Activated CD8-positive, alpha-beta memory T cell treated with anti-CD3 and anti-CD28 coated beads, Interleukin-2, amount 10 ng/mL, durations not matched to agents 7 days and 5 days (primary cell): ENCODE results near the gene GVQW3. TPM values are rescaled to one million over a fixed set of nuclear protein-coding genes. Genes with fewer than 3 reads are reported as not detected.
A peak's percentile ranks its signal among the peaks of the same experiment; 100 is the strongest.

Experiments
- ATAC-seq: fragments of 150-1000 bp; cut with Tn5 transposase; one replicate; pipeline ENCODE4 v1.10.0; 2021; ENCODE audit warnings: moderate library complexity
- CTCF ChIA-PET: fragments of 350-600 bp; sonication (Branson Sonifier 250); formaldehyde crosslinking; loops from one replicate; lab custom pipeline; 2021; ENCODE audit warnings: antibody characterized with exemption; lab: Charles Lee
- DNase-seq: peaks from one replicate; pipeline ENCODE4 v3.0.0-alpha.2; 2020
- H3K27ac Mint-ChIP-seq: one replicate; pipeline ENCODE4 v1.8.0; 2021; ENCODE audit warnings: mild to moderate bottlenecking, mixed read lengths
- H3K27me3 Mint-ChIP-seq: one replicate; pipeline ENCODE4 v1.8.0; 2021; ENCODE audit warnings: mixed read lengths
- H3K36me3 Mint-ChIP-seq: one replicate; pipeline ENCODE4 v1.8.0; 2021; ENCODE audit warnings: mild to moderate bottlenecking, mixed read lengths
- H3K4me1 Mint-ChIP-seq: one replicate; pipeline ENCODE4 v1.8.0; 2021; ENCODE audit warnings: mixed read lengths
- H3K4me3 Mint-ChIP-seq: one replicate; pipeline ENCODE4 v1.8.0; 2021; ENCODE audit warnings: mild to moderate bottlenecking, moderate library complexity, mixed read lengths
- H3K9me3 Mint-ChIP-seq: one replicate; pipeline ENCODE4 v1.8.0; 2022; ENCODE audit warnings: low read depth, mixed read lengths
- total RNA-seq, 2 experiments: library from RNA; stranded (reverse); gene quantifications; one replicate each; pipeline ENCODE4 v1.2.3, GENCODE V29; 2021

GVQW3 gene
- total RNA-seq, 2 experiments from 2014 or later: 3.5 to 4.0 TPM

- H3K4me3 Mint-ChIP-seq: peak overlapping the region; percentile 85
Measured at GRCh38 chr11:76443268-76443980, 62.3 kb downstream of the GVQW3 start.

GRCh38 chr11:76444065-76444383 lies 62.9 kb downstream of the GVQW3 start:
- H3K4me1 Mint-ChIP-seq: peaks cover 29% of the 10 kb centered on the region
- H3K4me3 Mint-ChIP-seq: peak overlapping the region; percentile 85
- no peaks in the 10 kb centered on the region for H3K9me3 Mint-ChIP-seq
- ATAC-seq (no peak), DNase-seq (no peak)
- peak overlapping the region; percentile 89 for H3K27ac Mint-ChIP-seq
- H3K36me3 Mint-ChIP-seq: peaks cover 24% of the 10 kb centered on the region
- H3K27me3 Mint-ChIP-seq: no peaks in the 10 kb centered on the region
- CTCF ChIA-PET: interaction anchor here (3.0 kb wide), 1 partner anchor 237 kb away, joined by 8 read pairs; no protein-coding TSS in a partner anchor

More at GRCh38 chr11:76443268-76443980, 62.3 kb downstream of the GVQW3 start:
- ATAC-seq: no peak
- DNase-seq: no peak
- peaks cover 21% of the 10 kb centered on the region for H3K36me3 Mint-ChIP-seq
- peaks cover 29% of the 10 kb centered on the region for H3K4me1 Mint-ChIP-seq
- CTCF ChIA-PET: interaction anchor here (1.7 to 3.0 kb wide), 2 partner anchors 24 to 236 kb away, joined by 4 to 8 read pairs; no protein-coding TSS in a partner anchor
- H3K27me3 Mint-ChIP-seq: no peaks in the 10 kb centered on the region
- no peaks in the 10 kb centered on the region for H3K9me3 Mint-ChIP-seq
- H3K27ac Mint-ChIP-seq: peak overlapping the region; percentile 89

- Mint-ChIP-seq H3K4me1 (peaks cover 29% of the 10 kb centered on the region), H3K36me3 (peaks cover 28% of the 10 kb centered on the region)
- ATAC-seq: peak; percentile 94
Measured at GRCh38 chr11:76444384-76445120, 63.4 kb downstream of the GVQW3 start, which contains the start of gene EMSY. Gene EMSY, plus strand, starts transcription at chr11:76445018. Its CDS starts 1,921 bp downstream, at chr11:76446939.

GRCh38 chr11:76445121-76446084 lies 64.3 kb downstream of the GVQW3 start:
- Mint-ChIP-seq H3K27me3 (no peaks in the 10 kb centered on the region), H3K4me1 (peaks cover 33% of the 10 kb centered on the region), H3K9me3 (no peaks in the 10 kb centered on the region), H3K27ac (peak overlapping the region; percentile 89), H3K36me3 (peaks cover 33% of the 10 kb centered on the region), H3K4me3 (peak overlapping the region; percentile 85)
- peak; percentile 52 for ATAC-seq
- CTCF ChIA-PET: interaction anchor here (1.3 to 1.4 kb wide), 3 partner anchors 11 to 237 kb away, joined by 3 to 6 read pairs (median 3); no protein-coding TSS in a partner anchor
- DNase-seq: peak; percentile 69

More at GRCh38 chr11:76444384-76445120, 63.4 kb downstream of the GVQW3 start, which contains the start of gene EMSY:
- H3K27ac Mint-ChIP-seq: peak within 1 kb of the TSS; percentile 89
- CTCF ChIA-PET: no interaction called here
- peak; percentile 96 for DNase-seq
- H3K4me3 Mint-ChIP-seq: peak within 1 kb of the TSS; percentile 85
- H3K27me3 Mint-ChIP-seq: no peaks in the 10 kb centered on the region
- H3K9me3 Mint-ChIP-seq: no peaks in the 10 kb centered on the region

GRCh38 chr11:76448506-76448905 lies 67.4 kb downstream of the GVQW3 start:
- peaks cover 39% of the 10 kb centered on the region for H3K36me3 Mint-ChIP-seq
- H3K9me3 Mint-ChIP-seq: no peaks in the 10 kb centered on the region
- CTCF ChIA-PET: interaction anchor here (0.5 to 1.0 kb wide), 3 partner anchors 12 to 273 kb away, joined by 3 to 4 read pairs (median 3); no protein-coding TSS in a partner anchor
- no peak overlapping the region for H3K4me3 Mint-ChIP-seq
- no peak for DNase-seq
- no peak for ATAC-seq
- peaks cover 22% of the 10 kb centered on the region for H3K4me1 Mint-ChIP-seq
- H3K27me3 Mint-ChIP-seq: no peaks in the 10 kb centered on the region
- H3K27ac Mint-ChIP-seq: no peak overlapping the region

GRCh38 chr11:76453248-76453647 lies 72.1 kb downstream of the GVQW3 start:
- ATAC-seq (no peak), DNase-seq (no peak)
- H3K4me1 Mint-ChIP-seq: peaks cover 7% of the 10 kb centered on the region
- H3K36me3 Mint-ChIP-seq: peaks cover 34% of the 10 kb centered on the region
- CTCF ChIA-PET: interaction anchor here (0.6 kb wide), 1 partner anchor 37 kb away, joined by 3 read pairs; no protein-coding TSS in a partner anchor
- no peaks in the 10 kb centered on the region for H3K9me3 Mint-ChIP-seq
- H3K27me3 Mint-ChIP-seq: no peaks in the 10 kb centered on the region
- no peak overlapping the region for H3K27ac Mint-ChIP-seq
- H3K4me3 Mint-ChIP-seq: no peak overlapping the region

- no peak for ATAC-seq
- Mint-ChIP-seq H3K4me3 (no peak overlapping the region), H3K36me3 (peaks cover 29% of the 10 kb centered on the region), H3K9me3 (no peaks in the 10 kb centered on the region), H3K27me3 (no peaks in the 10 kb centered on the region), H3K27ac (no peak overlapping the region), H3K4me1 (peaks cover 3% of the 10 kb centered on the region)
- CTCF ChIA-PET: interaction anchor here (1.8 kb wide), 1 partner anchor 247 kb away, joined by 5 read pairs; no protein-coding TSS in a partner anchor
- no peak for DNase-seq
Measured at GRCh38 chr11:76455331-76455730, 74.2 kb downstream of the GVQW3 start.

- Mint-ChIP-seq H3K27me3 (no peaks in the 10 kb centered on the region), H3K36me3 (peaks cover 27% of the 10 kb centered on the region), H3K9me3 (no peaks in the 10 kb centered on the region), H3K4me3 (no peak overlapping the region), H3K27ac (no peak overlapping the region), H3K4me1 (peaks cover 2% of the 10 kb centered on the region)
- CTCF ChIA-PET: no interaction called here
- no peak for DNase-seq
- no peak for ATAC-seq
Measured at GRCh38 chr11:76455931-76456330, 74.8 kb downstream of the GVQW3 start.

GRCh38 chr11:76456571-76456970 lies 75.4 kb downstream of the GVQW3 start:
- DNase-seq: no peak
- Mint-ChIP-seq H3K36me3 (peaks cover 27% of the 10 kb centered on the region), H3K4me3 (no peak overlapping the region), H3K27me3 (no peaks in the 10 kb centered on the region), H3K9me3 (no peaks in the 10 kb centered on the region), H3K27ac (no peak overlapping the region), H3K4me1 (peaks cover 2% of the 10 kb centered on the region)
- CTCF ChIA-PET: no interaction called here
- no peak for ATAC-seq

Other genes starting within 250 kb of the GVQW3 start
- gene WNT11, start 174.8 kb upstream of the GVQW3 start, total RNA-seq: 1 to 10 TPM in 1 of 2 experiments, under 1 TPM in 1; 0.96 to 2.0 TPM
- gene THAP12, start 191 bp upstream of the GVQW3 start, total RNA-seq: 10 to 100 TPM; 39.8 to 44.8 TPM
- 10 to 100 TPM; 34.9 to 42.0 TPM for gene EMSY, start 63.7 kb downstream of the GVQW3 start, total RNA-seq